ENCODE measurements around the gene RANBP2.

DNA sequence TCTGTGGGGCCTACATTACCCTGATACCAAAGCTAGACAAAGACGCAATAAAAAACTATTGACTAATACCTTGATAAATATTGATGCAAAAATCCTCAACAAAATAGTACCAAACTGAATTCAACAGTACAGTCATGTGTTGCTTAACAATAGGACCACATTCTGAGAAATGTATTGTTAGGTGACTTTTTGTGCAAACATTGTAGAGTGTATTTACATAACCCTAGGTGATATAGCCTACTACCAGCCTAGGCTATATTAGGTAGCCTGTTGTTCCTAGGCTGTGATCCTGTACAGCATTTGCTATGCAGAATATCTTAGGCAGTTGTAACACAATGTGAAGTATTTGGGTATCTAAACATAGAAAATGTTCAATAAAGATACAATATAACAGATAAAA, 104.0 kb downstream of the RANBP2 start:
- TF ChIP-seq, protein P1, sequence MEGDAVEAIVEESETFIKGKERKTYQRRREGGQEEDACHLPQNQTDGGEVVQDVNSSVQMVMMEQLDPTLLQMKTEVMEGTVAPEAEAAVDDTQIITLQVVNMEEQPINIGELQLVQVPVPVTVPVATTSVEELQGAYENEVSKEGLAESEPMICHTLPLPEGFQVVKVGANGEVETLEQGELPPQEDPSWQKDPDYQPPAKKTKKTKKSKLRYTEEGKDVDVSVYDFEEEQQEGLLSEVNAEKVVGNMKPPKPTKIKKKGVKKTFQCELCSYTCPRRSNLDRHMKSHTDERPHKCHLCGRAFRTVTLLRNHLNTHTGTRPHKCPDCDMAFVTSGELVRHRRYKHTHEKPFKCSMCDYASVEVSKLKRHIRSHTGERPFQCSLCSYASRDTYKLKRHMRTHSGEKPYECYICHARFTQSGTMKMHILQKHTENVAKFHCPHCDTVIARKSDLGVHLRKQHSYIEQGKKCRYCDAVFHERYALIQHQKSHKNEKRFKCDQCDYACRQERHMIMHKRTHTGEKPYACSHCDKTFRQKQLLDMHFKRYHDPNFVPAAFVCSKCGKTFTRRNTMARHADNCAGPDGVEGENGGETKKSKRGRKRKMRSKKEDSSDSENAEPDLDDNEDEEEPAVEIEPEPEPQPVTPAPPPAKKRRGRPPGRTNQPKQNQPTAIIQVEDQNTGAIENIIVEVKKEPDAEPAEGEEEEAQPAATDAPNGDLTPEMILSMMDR (IDR thresholded peaks at IDR 0.05), result no peak
- no peak for TF ChIP-seq POLR2AphosphoS5 (IDR thresholded peaks at IDR 0.05)
